GM20431 (cell line): ENCODE measurements around the gene JADE1.

Experiments used
- in situ Hi-C: fragments of 300-500 bp; cut with MseI, MboI; formaldehyde crosslinking; loops from one replicate; pipeline ENCODE4 v1.15.0; 2020; ENCODE audit warnings: low sequenced_read_pairs; ENCODE audit not compliant: unreplicated experiment

JADE1 gene

GRCh38 chr4:128866269-128866668 lies 56.8 kb downstream of the JADE1 start:
- in situ Hi-C loops: loop anchor here (10.0 kb wide), 1 partner anchor 51 kb away; no protein-coding TSS in a partner anchor

GRCh38 chr4:128866691-128867090 lies 57.2 kb downstream of the JADE1 start:
- in situ Hi-C loops: loop anchor here (10.0 kb wide), 1 partner anchor 52 kb away; no protein-coding TSS in a partner anchor

- in situ Hi-C loops: loop anchor here (10.0 kb wide), 1 partner anchor 54 kb away; no protein-coding TSS in a partner anchor
These were observed 59.3 kb downstream of the JADE1 start for GRCh38 chr4:128868758-128869157.

- in situ Hi-C loops: loop anchor here (10.0 kb wide), 1 partner anchor 55 kb away; no protein-coding TSS in a partner anchor
These were observed 60.4 kb downstream of the JADE1 start for GRCh38 chr4:128869776-128870509.

GRCh38 chr4:128871948-128872347 lies 62.4 kb downstream of the JADE1 start:
- in situ Hi-C loops: no loop called here

- in situ Hi-C loops: no loop called here
These were observed 66.7 kb downstream of the JADE1 start for GRCh38 chr4:128876200-128876599.

GRCh38 chr4:128877934-128878333 lies 68.4 kb downstream of the JADE1 start:
- in situ Hi-C loops: no loop called here

GRCh38 chr4:128879283-128879682 lies 69.8 kb downstream of the JADE1 start:
- in situ Hi-C loops: no loop called here

- in situ Hi-C loops: no loop called here
These were observed 70.5 kb downstream of the JADE1 start for GRCh38 chr4:128879971-128880370.

- in situ Hi-C loops: no loop called here
These were observed 71.2 kb downstream of the JADE1 start for GRCh38 chr4:128880662-128881061.

GRCh38 chr4:128904821-128905220 lies 95.3 kb downstream of the JADE1 start:
- in situ Hi-C loops: no loop called here

- in situ Hi-C loops: no loop called here
These were observed 97.1 kb downstream of the JADE1 start for GRCh38 chr4:128906581-128906980.

- in situ Hi-C loops: no loop called here
These were observed 98.5 kb downstream of the JADE1 start for GRCh38 chr4:128907981-128908380.

GRCh38 chr4:128908735-128909134 lies 99.2 kb downstream of the JADE1 start:
- in situ Hi-C loops: no loop called here

- in situ Hi-C loops: no loop called here
These were observed 103.7 kb downstream of the JADE1 start for GRCh38 chr4:128913228-128913627.

- in situ Hi-C loops: no loop called here
These were observed 106.0 kb downstream of the JADE1 start for GRCh38 chr4:128915544-128915943.

GRCh38 chr4:128916832-128917231 lies 107.3 kb downstream of the JADE1 start:
- in situ Hi-C loops: no loop called here

- in situ Hi-C loops: no loop called here
These were observed 108.3 kb downstream of the JADE1 start for GRCh38 chr4:128917781-128918180.

GRCh38 chr4:128921954-128922353 lies 112.5 kb downstream of the JADE1 start:
- in situ Hi-C loops: no loop called here
